GM18909 (cell line): ENCODE data around the gene ZMIZ1.
A peak's percentile ranks its signal among the peaks of the same experiment; 100 is the strongest.

ENCODE experiments used
- ATAC-seq: cut with Tn5 transposase; IDR thresholded peaks from one replicate; pipeline ENCODE4 v1.9.1; 2021; ENCODE audit warnings: mild to moderate bottlenecking; ENCODE audit not compliant: unreplicated experiment, poor library complexity

The ZMIZ1 gene, protein sequence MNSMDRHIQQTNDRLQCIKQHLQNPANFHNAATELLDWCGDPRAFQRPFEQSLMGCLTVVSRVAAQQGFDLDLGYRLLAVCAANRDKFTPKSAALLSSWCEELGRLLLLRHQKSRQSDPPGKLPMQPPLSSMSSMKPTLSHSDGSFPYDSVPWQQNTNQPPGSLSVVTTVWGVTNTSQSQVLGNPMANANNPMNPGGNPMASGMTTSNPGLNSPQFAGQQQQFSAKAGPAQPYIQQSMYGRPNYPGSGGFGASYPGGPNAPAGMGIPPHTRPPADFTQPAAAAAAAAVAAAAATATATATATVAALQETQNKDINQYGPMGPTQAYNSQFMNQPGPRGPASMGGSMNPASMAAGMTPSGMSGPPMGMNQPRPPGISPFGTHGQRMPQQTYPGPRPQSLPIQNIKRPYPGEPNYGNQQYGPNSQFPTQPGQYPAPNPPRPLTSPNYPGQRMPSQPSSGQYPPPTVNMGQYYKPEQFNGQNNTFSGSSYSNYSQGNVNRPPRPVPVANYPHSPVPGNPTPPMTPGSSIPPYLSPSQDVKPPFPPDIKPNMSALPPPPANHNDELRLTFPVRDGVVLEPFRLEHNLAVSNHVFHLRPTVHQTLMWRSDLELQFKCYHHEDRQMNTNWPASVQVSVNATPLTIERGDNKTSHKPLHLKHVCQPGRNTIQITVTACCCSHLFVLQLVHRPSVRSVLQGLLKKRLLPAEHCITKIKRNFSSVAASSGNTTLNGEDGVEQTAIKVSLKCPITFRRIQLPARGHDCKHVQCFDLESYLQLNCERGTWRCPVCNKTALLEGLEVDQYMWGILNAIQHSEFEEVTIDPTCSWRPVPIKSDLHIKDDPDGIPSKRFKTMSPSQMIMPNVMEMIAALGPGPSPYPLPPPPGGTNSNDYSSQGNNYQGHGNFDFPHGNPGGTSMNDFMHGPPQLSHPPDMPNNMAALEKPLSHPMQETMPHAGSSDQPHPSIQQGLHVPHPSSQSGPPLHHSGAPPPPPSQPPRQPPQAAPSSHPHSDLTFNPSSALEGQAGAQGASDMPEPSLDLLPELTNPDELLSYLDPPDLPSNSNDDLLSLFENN

DNA sequence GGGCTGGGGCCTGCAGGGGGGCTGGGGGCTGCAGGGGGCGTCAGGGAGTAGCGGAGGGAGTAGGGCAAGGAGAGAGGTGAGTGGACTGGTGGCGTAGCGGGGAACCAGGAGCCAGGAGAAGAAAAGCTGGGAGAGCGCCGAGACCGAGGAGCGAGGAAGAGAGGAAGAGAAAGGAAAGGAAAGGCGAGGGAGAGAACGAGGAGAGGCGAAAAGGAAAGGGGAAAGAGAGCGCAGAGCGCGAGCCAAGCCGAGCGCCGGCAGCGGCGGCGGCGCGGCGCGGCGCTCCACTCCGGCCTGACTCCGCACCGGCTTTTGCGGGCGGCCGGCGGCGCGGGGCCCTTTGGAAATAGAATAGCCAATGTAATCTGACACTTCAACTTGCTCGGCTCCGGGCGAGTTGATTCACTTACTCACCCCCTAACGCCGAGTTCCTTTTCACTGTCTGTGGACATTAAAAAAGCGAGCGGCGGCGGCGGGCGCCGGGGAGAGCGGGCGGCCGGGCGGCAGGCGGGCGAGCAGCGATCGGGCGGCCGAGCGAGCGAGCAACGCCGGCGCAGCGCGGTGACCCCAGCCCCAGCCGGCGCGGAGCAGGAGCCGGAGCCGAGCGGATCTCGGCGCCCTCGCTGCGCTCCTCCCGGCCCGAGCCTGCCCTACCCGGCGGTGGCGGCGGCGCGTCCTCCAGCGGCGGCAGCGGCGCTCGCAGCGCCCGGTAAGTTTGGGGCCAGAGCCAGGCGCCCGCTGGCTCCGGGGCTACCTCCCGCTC is at the start of gene ZMIZ1:
ZMIZ1 (plus strand) TSS at position 405 of the 763 bp plus-strand sequence. CDS start 132,667 bp downstream, outside the sequence.
- peak; percentile 68 for ATAC-seq

DNA sequence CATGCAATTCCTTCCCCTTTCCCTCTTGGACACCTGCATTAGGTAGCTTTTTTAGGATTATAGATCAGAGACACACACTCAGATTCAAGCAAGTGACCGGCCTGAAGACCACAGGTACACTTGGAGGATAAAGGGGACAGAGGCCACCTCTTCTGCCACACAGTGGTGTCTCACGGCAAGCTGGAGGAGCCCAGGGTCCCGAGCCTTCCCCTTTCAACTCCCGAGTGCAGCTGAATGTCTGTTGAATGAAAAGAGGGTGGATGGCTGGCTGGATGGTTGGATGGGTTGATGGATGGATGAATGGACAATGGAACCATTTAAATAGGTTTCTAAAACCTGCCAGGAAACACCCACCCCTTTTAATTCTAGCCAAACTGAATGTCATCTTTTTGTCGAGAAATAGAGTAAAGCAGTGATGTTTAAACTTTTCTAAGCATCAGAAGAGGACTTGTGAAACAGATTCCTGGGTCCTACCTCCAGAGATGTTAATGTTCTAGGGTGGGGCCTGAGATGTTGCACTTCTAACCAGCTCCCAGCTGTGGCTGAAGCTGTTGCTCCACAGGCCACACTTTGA is 49.2 kb upstream of the ZMIZ1 start:
- ATAC-seq = no peak

DNA sequence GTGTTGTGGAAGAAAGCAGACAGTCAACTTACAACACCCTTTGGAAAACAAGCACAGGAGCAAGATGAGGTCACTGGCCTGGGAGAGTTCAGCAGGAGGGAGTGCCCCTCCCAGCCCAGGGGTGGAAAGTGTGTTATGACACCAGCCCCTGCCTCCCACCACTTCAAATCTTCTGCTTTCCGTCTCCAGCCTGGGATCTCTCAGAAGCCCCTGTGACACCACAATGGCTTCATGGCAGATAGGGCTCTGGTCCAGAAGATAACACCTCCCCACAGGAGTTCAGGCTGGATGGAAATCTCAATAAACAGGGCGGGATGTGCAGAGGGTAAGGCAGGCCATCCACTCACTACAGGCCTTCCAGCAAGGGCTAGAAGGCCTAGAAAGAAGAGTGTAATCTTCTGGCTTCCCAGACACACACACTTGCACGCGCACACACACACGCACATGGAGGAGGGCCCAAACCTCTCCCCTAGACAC is 48.7 kb upstream of the ZMIZ1 start:
- ATAC-seq = no peak

DNA sequence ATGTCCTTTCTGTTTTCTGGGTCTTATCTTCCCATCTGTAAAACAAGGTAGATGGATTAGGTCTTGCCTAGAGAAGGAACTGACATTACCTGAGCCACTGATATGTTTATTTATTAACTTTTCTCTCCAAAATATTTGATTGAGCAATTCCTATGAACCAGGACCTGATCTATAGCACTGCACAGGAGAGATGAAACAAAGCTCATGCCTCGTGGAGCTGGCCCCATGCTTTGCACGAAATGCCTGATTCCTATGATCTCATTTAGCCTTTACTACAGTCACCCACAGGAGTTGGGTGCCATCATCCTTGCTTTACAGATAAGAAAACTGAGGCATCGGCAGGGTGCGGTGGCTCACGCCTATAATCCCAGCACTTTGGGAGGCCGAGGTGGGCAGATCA is 48.2 kb upstream of the ZMIZ1 start:
- ATAC-seq = no peak

DNA sequence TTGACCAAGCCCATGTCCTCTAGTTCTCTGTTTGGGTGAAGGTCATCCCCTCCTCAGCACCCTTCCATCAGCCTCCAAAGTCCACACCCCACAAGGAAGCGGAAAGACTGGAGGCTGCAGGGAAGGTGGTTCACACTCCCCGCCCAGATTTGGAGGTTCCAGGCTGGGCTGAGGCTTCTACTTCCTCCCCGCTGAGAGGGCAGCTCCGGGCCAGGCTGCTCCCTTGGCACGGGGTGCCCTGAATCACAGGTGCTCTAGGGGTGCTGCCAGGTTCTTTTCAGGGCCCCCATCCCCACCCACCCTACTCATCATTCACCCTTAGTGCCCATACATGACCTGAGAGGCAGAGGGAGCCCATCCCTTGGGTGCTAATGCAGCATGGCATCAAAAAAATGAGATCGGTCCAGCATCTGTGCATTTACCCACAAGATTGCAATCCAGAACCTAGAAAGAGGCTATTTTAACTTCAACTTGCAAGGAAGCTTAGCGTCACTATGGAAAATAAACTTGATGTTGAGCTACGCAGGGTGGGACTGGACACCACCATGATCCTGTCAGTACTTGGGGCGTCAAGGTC is 47.3 kb upstream of the ZMIZ1 start:
- no peak for ATAC-seq

DNA sequence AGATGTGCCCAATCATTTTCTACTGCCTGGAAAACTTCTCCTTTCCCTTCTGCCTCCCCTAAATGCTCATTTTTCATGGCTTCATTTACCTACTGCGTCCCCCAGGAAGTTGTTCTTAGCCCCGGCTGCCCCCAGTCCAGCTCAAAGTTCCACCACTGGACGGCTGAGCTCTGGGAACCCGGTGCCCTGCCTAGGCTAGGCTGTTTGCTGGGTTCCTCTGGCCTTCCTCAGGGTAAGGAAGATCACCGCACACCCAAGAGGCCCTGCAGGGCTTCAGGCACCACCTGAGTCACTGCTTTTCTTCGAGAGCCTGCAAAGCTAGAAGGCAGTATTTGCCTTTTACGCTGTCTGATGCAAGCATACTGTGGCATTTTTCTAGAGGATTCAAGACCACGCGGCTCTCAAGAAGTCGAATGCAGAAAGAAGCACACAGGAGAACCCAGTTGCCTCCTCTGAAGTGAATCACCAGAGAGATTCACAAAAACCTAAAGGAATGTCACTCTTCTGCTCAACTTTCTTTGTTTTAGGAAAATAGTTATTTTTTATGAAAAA is 46.7 kb upstream of the ZMIZ1 start:
- no peak for ATAC-seq

DNA sequence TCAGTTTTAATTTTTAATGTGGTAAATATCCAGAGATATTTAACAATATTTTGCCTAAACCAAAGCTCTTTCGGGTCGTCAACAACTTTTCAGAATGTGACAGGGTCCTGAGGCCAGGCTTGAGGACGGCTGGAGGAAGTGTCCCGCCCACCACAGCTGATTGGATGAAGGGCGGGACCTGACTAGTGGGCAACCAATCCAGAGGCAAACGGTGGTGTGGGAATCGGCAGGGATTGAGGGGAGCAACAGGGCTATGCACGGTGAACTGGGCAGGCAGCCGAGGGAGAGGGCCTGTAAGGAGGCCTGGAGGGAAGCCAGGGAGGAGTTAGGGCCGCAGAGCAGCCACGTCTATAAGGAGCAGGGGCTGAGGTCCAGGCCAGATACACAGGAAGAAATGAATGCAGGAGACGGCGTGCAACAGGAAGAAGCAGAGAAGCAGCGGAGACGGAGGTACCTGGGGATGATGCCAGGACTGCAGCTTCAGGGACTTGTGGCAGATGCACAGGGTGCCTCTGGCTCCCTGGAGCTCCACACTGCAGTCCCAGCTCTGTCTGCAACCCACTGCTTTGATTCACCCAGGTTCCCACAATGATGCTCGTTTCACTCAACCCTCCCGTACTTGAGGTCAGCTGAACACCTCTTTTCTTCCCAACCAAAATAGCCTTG is 46.1 kb upstream of the ZMIZ1 start:
- no peak for ATAC-seq

DNA sequence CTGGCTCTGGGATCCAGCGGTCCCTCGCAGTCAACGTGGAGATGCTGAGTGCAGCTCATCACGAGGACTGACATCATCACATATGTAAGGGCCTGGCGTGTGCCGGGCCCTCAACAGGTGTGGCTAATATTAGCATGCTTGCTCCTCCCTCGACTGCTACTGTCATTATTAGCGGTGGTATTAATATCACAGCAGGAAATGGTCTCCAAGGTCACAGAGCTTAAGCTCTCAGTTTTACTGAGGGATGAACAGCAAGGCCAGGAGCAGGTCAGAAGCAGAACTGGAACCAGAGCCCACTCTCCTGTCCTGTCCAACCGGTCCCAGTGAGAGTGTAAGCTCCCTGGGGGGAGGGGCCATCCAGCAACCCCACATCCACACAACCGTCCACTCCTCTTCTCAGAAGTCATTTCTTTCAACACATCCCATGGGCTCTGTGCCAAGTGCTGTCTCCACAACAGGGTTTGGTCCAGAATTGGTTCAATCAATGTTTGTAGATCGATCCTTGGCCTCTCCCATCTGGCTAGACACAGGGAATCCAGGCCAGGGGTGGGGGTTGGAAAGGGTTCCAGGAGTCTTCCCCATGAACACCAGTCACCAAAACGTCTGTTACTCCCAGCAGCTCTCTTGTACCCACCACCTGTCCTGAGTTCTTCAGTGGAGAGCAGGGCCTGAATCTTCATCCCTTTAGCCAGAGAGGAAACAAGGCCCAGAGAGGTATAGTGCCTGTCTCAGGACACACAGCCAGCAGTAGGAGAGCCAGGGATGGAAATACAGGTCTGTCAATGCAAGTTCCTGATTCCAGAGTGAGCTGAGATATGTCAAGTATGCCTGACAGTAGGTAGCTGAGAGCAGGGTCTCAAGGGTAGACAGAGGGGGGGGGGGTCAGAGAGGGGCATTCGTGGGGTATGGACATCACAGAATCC is 45.3 kb upstream of the ZMIZ1 start:
- no peak for ATAC-seq

DNA sequence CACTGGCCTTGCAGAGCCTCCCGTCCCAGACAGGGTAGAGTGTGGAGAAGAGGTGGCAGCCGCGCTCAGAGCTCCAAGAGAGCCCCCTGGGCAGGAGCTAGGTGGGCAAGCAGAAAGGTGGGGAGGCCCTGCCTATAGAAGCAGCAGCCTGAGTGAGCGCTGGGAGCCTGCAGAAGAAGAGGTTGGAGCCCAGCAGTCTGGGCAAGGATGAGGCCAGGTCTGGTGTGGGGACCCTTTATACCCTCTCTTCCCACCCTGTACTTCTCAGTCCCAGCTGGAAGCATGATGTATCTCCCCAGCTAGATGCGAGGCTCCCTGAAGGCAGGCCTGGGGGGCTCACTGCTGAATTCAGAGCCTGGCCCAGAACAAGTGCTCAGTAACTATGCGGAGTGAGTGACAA is 44.5 kb upstream of the ZMIZ1 start:
- ATAC-seq = no peak

DNA sequence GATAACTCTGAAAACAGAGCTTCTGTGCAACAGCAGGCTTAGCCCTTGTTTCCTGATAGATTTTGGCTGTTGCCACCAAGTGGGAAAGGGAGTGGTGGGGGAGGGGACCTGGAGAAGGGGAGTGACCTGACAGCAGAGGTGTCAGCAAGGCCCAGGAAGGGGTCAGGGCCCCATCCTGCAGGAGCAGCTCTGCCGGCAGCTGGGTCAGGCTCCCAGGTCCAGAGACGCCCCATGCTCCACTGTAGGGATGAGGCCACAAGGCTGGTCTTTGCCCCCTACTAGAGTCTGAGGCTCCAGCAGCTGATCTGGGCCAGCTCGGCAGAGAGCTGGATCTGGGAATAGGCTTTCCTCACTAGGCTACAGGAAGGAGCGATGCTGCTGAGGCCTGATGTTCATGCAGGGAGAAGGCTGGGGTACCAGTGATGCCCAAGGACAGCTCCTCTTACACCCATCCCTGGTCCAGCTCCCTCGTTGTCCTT is 44.0 kb upstream of the ZMIZ1 start:
- ATAC-seq = no peak

DNA sequence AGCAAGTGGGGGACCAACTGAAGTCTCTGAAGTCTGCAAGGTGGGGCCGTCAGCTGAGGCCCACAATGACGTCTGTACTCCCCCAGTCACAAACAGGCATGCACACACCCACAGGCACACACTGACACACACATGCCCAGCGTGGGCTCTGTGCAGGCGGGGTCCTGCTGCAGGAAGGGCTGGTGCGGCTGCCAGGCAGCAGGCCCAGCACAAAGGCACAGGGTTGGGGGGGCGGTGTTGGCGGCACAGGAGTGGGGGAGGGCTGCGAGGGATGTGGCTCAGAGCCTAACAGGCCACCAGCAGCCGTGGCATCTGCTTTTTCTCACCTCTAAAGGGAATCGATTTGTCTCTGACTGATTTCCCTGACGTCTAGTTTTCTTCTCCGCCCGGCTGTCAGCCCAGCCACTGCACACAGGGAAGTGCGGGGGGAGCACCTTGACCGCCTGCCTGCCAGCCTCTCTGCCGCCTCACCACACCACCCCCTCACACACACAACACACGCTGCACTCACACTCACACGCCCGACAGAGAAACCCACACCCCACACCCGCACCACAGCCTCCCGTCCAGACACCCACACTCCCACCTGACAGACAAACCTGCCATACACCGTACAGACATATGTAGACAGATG is 43.5 kb upstream of the ZMIZ1 start:
- no peak for ATAC-seq

DNA sequence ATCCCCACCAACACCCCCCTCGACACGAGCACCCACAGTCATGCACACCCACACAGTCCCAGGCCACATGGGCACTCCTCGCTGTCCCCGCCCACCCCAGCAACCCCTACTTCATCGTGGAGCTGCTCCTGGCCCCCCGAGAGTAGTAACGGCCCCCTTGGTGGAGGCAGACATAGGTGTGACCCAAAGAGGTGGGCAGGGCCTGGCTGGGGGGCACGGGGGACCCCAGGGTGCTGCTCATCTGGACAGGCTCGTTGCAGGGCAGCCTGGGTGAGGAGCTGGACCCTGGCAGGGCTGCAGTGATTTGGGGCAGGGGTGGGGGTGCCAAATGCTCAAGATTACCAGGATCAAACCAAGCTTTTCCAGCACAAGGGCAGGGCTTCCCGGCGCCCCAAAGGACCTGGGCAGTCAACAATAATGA is 42.4 kb upstream of the ZMIZ1 start:
- no peak for ATAC-seq

DNA sequence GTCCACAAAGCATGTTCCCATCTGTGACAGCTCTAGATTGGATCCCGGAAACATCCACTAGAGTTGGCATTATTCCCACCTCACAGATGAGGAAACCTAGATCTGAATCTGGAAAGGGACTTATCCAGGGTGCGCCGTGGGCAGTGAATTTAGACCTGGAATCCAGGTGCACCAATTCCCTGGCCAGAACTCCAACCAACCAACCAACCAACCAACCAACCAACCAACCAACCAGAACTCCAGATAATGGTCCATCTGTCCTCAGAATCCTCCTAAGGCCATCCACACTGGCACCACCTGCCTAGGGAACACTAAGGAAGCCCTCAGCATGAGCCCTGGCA is 42.0 kb upstream of the ZMIZ1 start:
- no peak for ATAC-seq

DNA sequence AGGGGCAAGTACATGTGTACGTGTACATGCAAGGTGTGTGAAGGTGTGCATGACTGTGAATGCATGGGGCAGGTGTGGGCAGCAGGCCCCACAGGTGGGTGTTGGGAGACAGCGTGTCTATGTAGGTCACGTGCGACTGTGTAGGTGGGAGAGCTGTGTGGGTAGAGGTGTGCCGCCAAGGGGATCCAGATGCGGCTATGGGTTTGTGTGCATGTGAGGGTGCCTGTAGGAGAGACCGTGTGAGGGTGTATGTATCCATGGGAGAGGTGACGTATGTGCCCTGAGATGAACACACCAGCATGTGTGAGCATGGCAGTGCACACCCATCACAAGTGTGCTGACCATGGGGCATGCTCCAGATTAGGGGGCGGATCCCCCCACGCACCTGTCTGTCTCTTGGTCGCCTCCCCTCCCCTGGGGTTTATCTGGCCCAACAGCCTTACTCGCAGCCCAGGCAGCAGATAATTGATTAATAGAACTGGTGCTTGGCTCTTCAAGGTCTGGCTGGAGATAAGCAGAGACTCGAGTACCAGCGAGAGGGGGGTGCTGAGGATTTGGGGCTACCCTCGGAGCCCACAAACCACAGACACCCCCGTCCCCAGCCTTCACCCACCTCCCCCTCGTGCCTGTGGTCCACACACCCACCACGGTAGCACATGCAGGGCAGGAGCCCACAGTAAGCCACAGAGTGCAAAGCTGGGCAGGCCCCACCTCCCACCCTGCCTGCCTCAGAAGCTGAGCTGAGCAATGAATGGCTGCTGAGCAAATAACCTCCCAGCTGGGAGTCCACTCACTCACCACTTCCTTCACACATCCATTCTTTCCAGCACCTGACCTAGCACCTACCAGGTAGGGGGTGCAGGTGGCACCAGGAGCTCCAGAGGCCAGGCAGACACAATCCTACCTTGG is 41.4 kb upstream of the ZMIZ1 start:
- ATAC-seq = no peak

DNA sequence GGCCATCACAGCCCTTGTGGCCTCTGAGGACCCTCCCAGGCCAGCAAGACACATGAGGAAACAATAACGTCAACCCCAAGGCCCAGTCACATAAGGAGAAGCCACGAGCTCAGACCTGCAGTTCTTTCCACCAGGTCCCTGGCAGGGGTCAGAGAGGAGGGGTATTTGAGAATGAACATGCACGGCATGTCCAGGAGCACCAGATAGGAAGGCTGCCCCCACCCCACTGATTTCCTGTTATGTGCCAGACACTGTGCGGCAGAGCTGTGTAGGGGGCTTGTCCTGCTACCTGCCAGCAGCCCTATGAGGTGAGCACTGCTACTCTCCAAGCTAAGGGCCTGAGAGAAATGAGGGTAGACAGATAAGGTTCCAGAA is 40.7 kb upstream of the ZMIZ1 start:
- ATAC-seq = no peak

DNA sequence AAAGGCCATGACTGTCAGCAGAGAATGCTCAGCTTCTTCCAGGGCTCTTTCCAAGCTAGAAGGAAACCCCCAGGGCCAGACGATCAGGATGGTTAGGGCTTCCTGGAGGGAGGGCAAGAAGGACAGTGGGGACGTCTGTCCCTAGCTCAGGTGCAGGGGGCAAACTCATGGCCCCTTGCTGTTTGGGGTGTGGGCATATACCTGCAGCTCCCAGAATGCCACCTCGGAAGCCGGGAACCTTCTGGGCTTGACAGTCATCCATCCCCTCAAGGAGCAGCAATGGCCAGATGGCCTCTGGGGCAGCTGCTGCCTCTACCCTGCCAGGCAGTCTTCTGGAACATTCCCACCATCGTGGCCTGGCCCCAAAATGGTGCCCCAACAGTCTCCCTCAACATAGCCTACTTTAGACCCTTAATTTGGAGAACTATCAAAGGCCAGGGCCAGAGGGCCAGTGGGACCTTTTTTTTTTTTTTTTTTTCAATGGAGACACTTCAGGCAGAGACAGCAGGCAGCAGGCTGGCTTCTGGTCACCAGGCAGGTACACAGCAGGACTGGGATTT is 40.2 kb upstream of the ZMIZ1 start:
- no peak for ATAC-seq
